HepG2 (cell line): ENCODE measurements around the gene MRPL43. TPM values are rescaled to one million over a fixed set of nuclear protein-coding genes. Genes with fewer than 3 reads are reported as not detected.
A peak's percentile ranks its signal among the peaks of the same experiment; 100 is the strongest.

ENCODE experiments used
- ATAC-seq: fragments of 200-7000 bp; cut with Tn5 transposase; 3 replicates; pipeline ENCODE4 v1.9.1; 2020; ENCODE audit warnings: mild to moderate bottlenecking, moderate library complexity
- BruUV-seq: library from RNA; stranded (reverse); fragments of 400-500 nt; replicated peaks from 2 replicates; lab custom pipeline; 2021; lab: Mats Ljungman, UMichigan
- CTCF ChIA-PET: fragments of 300-600 bp; formaldehyde crosslinking; extraction: SDS; loops from one replicate; lab custom pipeline; 2021; ENCODE audit warnings: low total read pairs, inconsistent platforms, low intra/inter-chr PET ratio; lab: Yijun Ruan, JAX
- POLR2A ChIA-PET: fragments of 350-600 bp; sonication (Branson Sonifier 250); formaldehyde crosslinking; loops from one replicate; lab custom pipeline; 2020; ENCODE audit warnings: antibody characterized with exemption, inconsistent platforms; lab: Yijun Ruan, JAX
- DNase-seq: peaks from one replicate; pipeline ENCODE4 v3.0.0-alpha.2; 2015; ENCODE audit warnings: low spot score
- FAIRE-seq: peaks from 3 replicates; lab custom pipeline; 2011; peaks lifted over from hg19 to GRCh38; lab: Jason Lieb, UNC
- H2AFZ ChIP-seq: one replicate; pipeline ENCODE4 v1.6.1; 2011; ENCODE audit warnings: low read length, inconsistent platforms
- H3K27ac ChIP-seq: fragments of 300-600 bp; 3 replicates; pipeline ENCODE4 v1.8.0; 2011; ENCODE audit warnings: mixed run types, mild to moderate bottlenecking, mixed read lengths, low read length, inconsistent platforms; ENCODE audit not compliant: insufficient read depth; ENCODE audit errors: extremely low read length
- H3K27me3 ChIP-seq, 2 experiments: fragments of 200-600 bp in 1 of 2; 2 replicates in 1 of 2; 3 replicates in 1 of 2; pipeline versions ENCODE4 v1.6.0 to v1.8.0; 2011; ENCODE audit warnings: low read length in 2 of 2, mild to moderate bottlenecking in 2 of 2, moderate library complexity in 2 of 2, inconsistent platforms in 1 of 2; ENCODE audit not compliant: insufficient read depth in 2 of 2, control insufficient read depth in 1 of 2
- H3K36me3 ChIP-seq, 2 experiments: fragments of 200-600 bp in 1 of 2; replicated peaks in 1 of 2; 2 replicates in 1 of 2; 3 replicates in 1 of 2; pipeline versions ENCODE4 v1.5.1 to v1.8.0; 2011; ENCODE audit warnings: low read length in 2 of 2, inconsistent platforms in 1 of 2; ENCODE audit not compliant: insufficient read depth in 2 of 2, control insufficient read depth in 1 of 2
- H3K4me1 ChIP-seq: 2 replicates; pipeline ENCODE4 v1.5.1; 2012; ENCODE audit warnings: low read length, inconsistent platforms; ENCODE audit not compliant: insufficient read depth
- H3K4me2 ChIP-seq: 2 replicates; pipeline ENCODE4 v1.6.0; 2011; ENCODE audit warnings: low read depth, low read length, inconsistent platforms
- H3K4me3 ChIP-seq, 3 experiments: fragments of 200-600 bp in 1 of 3; sonication (generic), shearing (Covaris generic) in 1 of 3; replicated peaks in 1 of 3; 2 replicates each; pipeline ENCODE4 v1.5.1; 2011 to 2016; ENCODE audit warnings: low read length in 3 of 3, inconsistent platforms in 2 of 3, low read depth in 2 of 3, mild to moderate bottlenecking in 2 of 3, control low read depth in 1 of 3, mixed read lengths in 1 of 3; ENCODE audit not compliant: insufficient read depth in 1 of 3
- H3K79me2 ChIP-seq: one replicate; pipeline ENCODE4 v1.6.1; 2011; ENCODE audit warnings: low read length, inconsistent platforms; ENCODE audit not compliant: insufficient read depth
- H3K9ac ChIP-seq: 2 replicates; pipeline ENCODE4 v1.6.0; 2011; ENCODE audit warnings: mild to moderate bottlenecking, low read depth, low read length, inconsistent platforms; ENCODE audit not compliant: insufficient read depth
- H3K9me3 ChIP-seq: 2 replicates; pipeline ENCODE4 v1.5.1; 2012; ENCODE audit warnings: mild to moderate bottlenecking, low read length
- H4K20me1 ChIP-seq: 2 replicates; pipeline ENCODE4 v1.6.0; 2011; ENCODE audit warnings: inconsistent platforms, mild to moderate bottlenecking, low read length, moderate library complexity; ENCODE audit not compliant: insufficient read depth
- AGO2 ChIP-seq: fragments of 200-400 bp; formaldehyde crosslinking; optimal IDR thresholded peaks from 2 replicates; pipeline ENCODE3; 2017; ENCODE audit warnings: mild to moderate bottlenecking, low read depth, low read length, moderate library complexity
- AKAP8 ChIP-seq: sonication (generic); formaldehyde crosslinking; IDR thresholded peaks from 2 replicates; pipeline ENCODE4 v1.5.1; 2020; ENCODE audit warnings: mild to moderate bottlenecking, missing genetic modification reagents
- HNRNPL ChIP-seq: fragments of 200-400 bp; formaldehyde crosslinking; IDR thresholded peaks from 2 replicates; pipeline ENCODE4 v1.6.1; 2017; ENCODE audit warnings: mild to moderate bottlenecking, low read depth, low read length
- MBNL3 ChIP-seq: fragments of 250-450 bp; sonication (Bioruptor Pico); conservative IDR thresholded peaks from 2 replicates; pipeline ENCODE4 v1.8.0; 2022; ENCODE audit warnings: mild to moderate bottlenecking, inconsistent platforms
- RBFOX2 ChIP-seq: fragments of 200-400 bp; formaldehyde crosslinking; IDR thresholded peaks from 2 replicates; pipeline ENCODE4 v1.6.1; 2017; ENCODE audit warnings: low read depth, mild to moderate bottlenecking, low read length
- RBM39 ChIP-seq: fragments of 200-400 bp; formaldehyde crosslinking; IDR thresholded peaks from one replicate; pipeline ENCODE4 v1.6.1; 2018; ENCODE audit warnings: antibody characterized with exemption, mild to moderate bottlenecking, low read depth, low read length; ENCODE audit not compliant: poor library complexity, severe bottlenecking
- WGBS: methylation state at CpG from one replicate; pipeline ENCODE4 v1.1.6; 2017; ENCODE audit warnings: low lambda C conversion rate; 5-methylcytosine and 5-hydroxymethylcytosine counted together
- in situ Hi-C: cut with HindIII; loops from 2 replicates; pipeline ENCODE4 v1.10.0; 2017; ENCODE audit warnings: low pct_unique_long_range_greater_than_20kb; ENCODE audit not compliant: extremely low pct_ligation_motif_present
- intact Hi-C: fragments of 100-400 bp; cut with micrococcal nuclease; formaldehyde crosslinking; loops from one replicate; pipeline ENCODE4 v1.10.0; 2022; ENCODE audit not compliant: unreplicated experiment
- polyA plus RNA-seq, 8 experiments: library from polyadenylated mRNA; depleted of rRNA in 3 of 8; stranded (reverse) in 7 of 8; unstranded in 1 of 8; fragments of >200 nt; fragmentation: Illumina TruSeq in 4 of 8; extraction: Trizol in 4 of 8; gene quantifications; 2 replicates each; pipeline versions ENCODE4 v1.2.1 to v1.2.3, GENCODE V29; 2011 to 2016; ENCODE audit warnings: low read depth in 4 of 8, missing spikeins in 1 of 8, mixed read lengths in 1 of 8; ENCODE audit not compliant: insufficient read depth in 1 of 8
- total RNA-seq, 5 experiments: library from RNA; depleted of rRNA; stranded (reverse); fragments of >200 nt; fragmentation: Illumina TruSeq; extraction: Trizol; gene quantifications; 2 replicates each; pipeline ENCODE4 v1.2.3, GENCODE V29; 2016; ENCODE audit warnings: low read depth in 1 of 5

MRPL43 gene
- total and polyA plus RNA-seq, 2 of the 13 experiments (the other 11 are each of a cell fraction or from before 2014, with no cell fraction given), result 71.0 to 73.7 TPM

- no peak overlapping the region for H3K9ac ChIP-seq
- TF ChIP-seq AGO2 (peak; percentile 93), RBFOX2 (peak; percentile 61), MBNL3 (CRISPR knock-in tag) (no peak)
- H3K9me3 ChIP-seq, result no peaks in the 10 kb centered on the region
- peaks cover 29% of the 10 kb centered on the region for H3K79me2 ChIP-seq
- DNase-seq, result no peak
- peaks cover 41% of the 10 kb centered on the region for H3K4me1 ChIP-seq
- no peak for ATAC-seq
- H3K36me3 ChIP-seq, result peaks cover 17 to 43% of the 10 kb centered on the region in 2 experiments; a peak in 4 of 5 replicates
- H2AFZ ChIP-seq, result no peak overlapping the region
- ChIA-PET POLR2A (interaction anchor here (1.1 to 8.8 kb wide), 2 partner anchors 5 to 70 kb away, joined by 3 to 124 read pairs; no protein-coding TSS in a partner anchor), CTCF (no interaction called here)
- no peak for FAIRE-seq
- WGBS, result 100% methylated on average over 14 of the region's 18 CpGs
- H3K27me3 ChIP-seq, result no peaks in the 10 kb centered on the region; a peak in 1 of 5 replicates
- intact Hi-C loops, result no loop called here
- H3K4me3 ChIP-seq, result no peak overlapping the region
- no peak overlapping the region for H3K27ac ChIP-seq
- no TSS peak for BruUV-seq
- H4K20me1 ChIP-seq, result no peaks in the 10 kb centered on the region; the same call in 1 of the 2 replicates
- no peak overlapping the region for H3K4me2 ChIP-seq
- in situ Hi-C loops, result no loop called here
These were observed 16.4 kb upstream of the MRPL43 start for GRCh38 chr10:101003639-101004206.

DNA sequence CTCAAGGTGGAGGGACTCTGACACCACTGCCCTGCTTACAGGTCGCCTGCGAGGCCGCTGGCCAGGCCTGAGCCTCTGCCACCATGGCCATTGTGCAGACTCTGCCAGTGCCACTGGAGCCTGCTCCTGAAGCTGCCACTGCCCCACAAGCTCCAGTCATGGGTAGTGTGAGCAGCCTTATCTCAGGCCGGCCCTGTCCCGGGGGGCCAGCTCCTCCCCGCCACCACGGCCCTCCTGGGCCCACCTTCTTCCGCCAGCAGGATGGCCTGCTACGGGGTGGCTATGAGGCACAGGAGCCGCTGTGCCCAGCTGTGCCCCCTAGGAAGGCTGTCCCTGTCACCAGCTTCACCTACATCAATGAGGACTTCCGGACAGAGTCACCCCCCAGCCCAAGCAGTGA is 15.2 kb upstream of the MRPL43 start:
- ATAC-seq (no peak), DNase-seq (no peak), FAIRE-seq (no peak)
- Histone ChIP-seq H3K79me2 (peaks cover 32% of the 10 kb centered on the region), H3K27ac (no peak overlapping the region), H3K4me1 (peaks cover 31% of the 10 kb centered on the region), H3K27me3 (no peaks in the 10 kb centered on the region; a peak in 1 of 5 replicates), H3K4me3 (no peak overlapping the region), H2AFZ (no peak overlapping the region), H3K9me3 (no peaks in the 10 kb centered on the region), H3K36me3 (peaks cover 17 to 42% of the 10 kb centered on the region in 2 experiments; a peak in 4 of 5 replicates), H3K9ac (no peak overlapping the region), H4K20me1 (no peaks in the 10 kb centered on the region; the same call in 1 of the 2 replicates), H3K4me2 (no peak overlapping the region)
- intact Hi-C loops, result no loop called here
- TF ChIP-seq RBFOX2, result peak; percentile 51
- TF ChIP-seq HNRNPL, result peak; percentile 77
- peak; percentile 87 for TF ChIP-seq AGO2
- TF ChIP-seq AKAP8 (CRISPR knock-in tag), result peak; percentile 74; the same call in 1 of the 2 replicates
- no peak for TF ChIP-seq RBM39
- BruUV-seq, result no TSS peak
- CTCF ChIA-PET, result no interaction called here
- POLR2A ChIA-PET, result interaction anchor here (8.8 to 23.0 kb wide), 2 partner anchors 7 to 33 kb away, joined by 124 to 277 read pairs; partner anchors contain the start of gene SEMA4G
- no CpG with 5 or more reads among the region's 11 CpGs for WGBS
- in situ Hi-C loops, result no loop called here
